ENCODE results near the gene VN1R5.

- TF ChIP-seq GATA2 (IDR thresholded peaks at IDR 0.05; ENCODE audit: low read depth, low read length) = no peak
- TF ChIP-seq GATA3 (IDR thresholded peaks at IDR 0.05; ENCODE audit: low read depth, low read length) = no peak
Measured at GRCh38 chr1:247241691-247242090, 14.2 kb upstream of the VN1R5 start.

Data from SH-SY5Y (cell line).